K562 (cell line): ENCODE data around the gene IL34. TPM values are rescaled to one million over a fixed set of nuclear protein-coding genes. Genes with fewer than 3 reads are reported as not detected.

Source experiments
- GABPB1 ChIP-seq: sonication (generic); formaldehyde crosslinking; IDR thresholded peaks from 2 replicates; pipeline ENCODE4 v1.8.0; 2022; ENCODE audit warnings: mild to moderate bottlenecking, missing genetic modification reagents
- PHF20 ChIP-seq: fragments of 450-650 bp; IDR thresholded peaks from 2 replicates; pipeline ENCODE4 v1.6.1; 2018; ENCODE audit not compliant: partially characterized antibody
- RREB1 ChIP-seq: fragments of 250-450 bp; sonication (Bioruptor Pico); IDR thresholded peaks from 2 replicates; pipeline ENCODE4 v1.4.0; 2020
- VEZF1 ChIP-seq: fragments of 200-800 bp; sonication (Bioruptor generic); IDR thresholded peaks from 2 replicates; pipeline ENCODE4 v1.6.1; 2017; ENCODE audit warnings: missing genetic modification characterization, missing compliant biosample characterization
- ZBTB33 ChIP-seq: sonication (generic); formaldehyde crosslinking; IDR thresholded peaks from 2 replicates; pipeline ENCODE4 v1.8.1; 2023; ENCODE audit warnings: mild to moderate bottlenecking, missing genetic modification reagents
- ZC3H8 ChIP-seq: fragments of 450-650 bp; IDR thresholded peaks from 2 replicates; pipeline ENCODE4 v1.6.1; 2017
- ZKSCAN1 ChIP-seq: fragments of 150-350 bp; IDR thresholded peaks from 2 replicates; pipeline ENCODE4 v1.6.1; 2016; ENCODE audit warnings: low read depth, low read length
- ZNF282 ChIP-seq: sonication (generic); formaldehyde crosslinking; IDR thresholded peaks from 2 replicates; pipeline ENCODE4 v1.8.1; 2023; ENCODE audit warnings: missing genetic modification reagents
- polyA plus RNA-seq, 8 experiments: library from polyadenylated mRNA; depleted of rRNA in 4 of 8; stranded (reverse) in 5 of 8; unstranded in 3 of 8; fragments of >200 nt; fragmentation: Nextera tagmentation in 2 of 8; fragmentation: Illumina TruSeq in 1 of 8; extraction: Ambion mirVana in 2 of 8; extraction: Trizol in 1 of 8; gene quantifications; 2 replicates each; pipeline versions ENCODE4 v1.2.1 to v1.2.3, GENCODE V29; 2011 to 2014; ENCODE audit warnings: inconsistent platforms in 1 of 8, missing spikeins in 1 of 8
- total RNA-seq, 7 experiments: library from RNA; depleted of rRNA in 6 of 7; stranded (reverse); fragments of >200 nt in 6 of 7; fragmentation: Illumina TruSeq in 2 of 7; extraction: Trizol in 2 of 7; gene quantifications; 2 replicates each; pipeline versions ENCODE4 v1.2.1 to v1.2.3, GENCODE V29; 2011 to 2021; ENCODE audit warnings: low replicate concordance in 1 of 7
- TF ChIP-seq, protein P1 (sequence below): fragments of 450-650 bp; formaldehyde crosslinking; IDR thresholded peaks from 2 replicates; pipeline ENCODE4 v1.4.0; 2020; ENCODE audit warnings: mild to moderate bottlenecking, moderate library complexity

IL34 gene
- total and polyA plus RNA-seq, 9 of the 15 experiments (the other 6 are each of a cell fraction or from before 2014, with no cell fraction given): 0.07 to 0.18 (median 0.10) TPM; not detected in 6

DNA sequence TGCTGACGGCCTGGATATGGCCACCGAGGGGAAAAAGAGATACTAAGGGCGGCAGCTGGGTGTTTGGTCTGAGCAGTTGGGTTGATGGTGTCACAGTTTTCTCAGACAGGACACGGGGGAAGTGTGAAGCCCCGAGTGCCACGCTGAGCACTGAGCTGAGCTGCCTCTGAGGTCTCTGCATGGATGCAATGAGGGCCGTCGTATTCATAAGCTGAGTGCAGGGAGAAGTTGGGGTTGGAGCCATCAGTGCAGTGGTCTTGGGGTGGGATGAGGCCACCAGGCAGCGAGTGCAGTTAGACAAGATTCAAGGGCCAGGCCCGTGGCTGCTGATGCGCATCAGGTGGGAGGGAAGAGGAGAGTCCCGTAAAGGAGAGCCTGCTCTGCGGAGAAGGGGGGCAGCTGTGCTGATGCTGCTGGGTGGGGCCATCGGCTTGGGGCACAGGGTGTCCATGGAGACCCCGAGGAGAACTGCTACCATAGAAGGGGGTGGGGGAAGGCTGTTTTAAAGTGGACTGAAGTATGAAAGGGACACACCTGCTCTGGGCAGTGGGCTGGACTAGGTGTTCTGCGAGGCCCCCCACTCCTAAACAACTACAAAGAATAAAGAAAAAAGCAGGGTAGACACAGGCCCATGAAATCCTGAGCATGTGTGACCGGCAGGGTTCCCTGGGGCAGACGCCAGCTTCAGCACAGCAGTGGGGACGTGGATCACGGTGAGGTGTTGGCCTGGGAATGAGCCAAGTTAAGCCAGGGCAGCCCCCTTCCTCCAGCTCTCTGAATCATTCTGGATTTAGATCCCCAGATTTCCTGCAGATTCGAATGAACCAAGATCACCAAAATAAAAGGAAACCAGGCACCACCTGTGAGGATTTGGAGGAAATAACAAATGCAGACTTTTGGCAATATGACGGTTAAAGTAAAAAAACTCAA, 19.7 kb downstream of the IL34 start (continued):
- TF ChIP-seq RREB1 (CRISPR knock-in tag) (no peak), ZC3H8 (no peak), GABPB1 (no peak), PHF20 (no peak), VEZF1 (CRISPR knock-in tag) (no peak), ZNF282 (no peak), ZKSCAN1 (no peak), ZBTB33 (CRISPR knock-in tag) (no peak)
- TF ChIP-seq, protein P1, sequence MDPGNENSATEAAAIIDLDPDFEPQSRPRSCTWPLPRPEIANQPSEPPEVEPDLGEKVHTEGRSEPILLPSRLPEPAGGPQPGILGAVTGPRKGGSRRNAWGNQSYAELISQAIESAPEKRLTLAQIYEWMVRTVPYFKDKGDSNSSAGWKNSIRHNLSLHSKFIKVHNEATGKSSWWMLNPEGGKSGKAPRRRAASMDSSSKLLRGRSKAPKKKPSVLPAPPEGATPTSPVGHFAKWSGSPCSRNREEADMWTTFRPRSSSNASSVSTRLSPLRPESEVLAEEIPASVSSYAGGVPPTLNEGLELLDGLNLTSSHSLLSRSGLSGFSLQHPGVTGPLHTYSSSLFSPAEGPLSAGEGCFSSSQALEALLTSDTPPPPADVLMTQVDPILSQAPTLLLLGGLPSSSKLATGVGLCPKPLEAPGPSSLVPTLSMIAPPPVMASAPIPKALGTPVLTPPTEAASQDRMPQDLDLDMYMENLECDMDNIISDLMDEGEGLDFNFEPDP (CRISPR knock-in tag): no peak
